GM21529 (cell line): ENCODE data around the gene EPHA4.

ENCODE experiments used
- ATAC-seq: cut with Tn5 transposase; IDR thresholded peaks from one replicate; pipeline ENCODE4 v1.9.1; 2021; ENCODE audit not compliant: unreplicated experiment

EPHA4 gene

GRCh38 chr2:221546505-221547225 lies 25.4 kb downstream of the EPHA4 start:
- ATAC-seq: no peak

DNA sequence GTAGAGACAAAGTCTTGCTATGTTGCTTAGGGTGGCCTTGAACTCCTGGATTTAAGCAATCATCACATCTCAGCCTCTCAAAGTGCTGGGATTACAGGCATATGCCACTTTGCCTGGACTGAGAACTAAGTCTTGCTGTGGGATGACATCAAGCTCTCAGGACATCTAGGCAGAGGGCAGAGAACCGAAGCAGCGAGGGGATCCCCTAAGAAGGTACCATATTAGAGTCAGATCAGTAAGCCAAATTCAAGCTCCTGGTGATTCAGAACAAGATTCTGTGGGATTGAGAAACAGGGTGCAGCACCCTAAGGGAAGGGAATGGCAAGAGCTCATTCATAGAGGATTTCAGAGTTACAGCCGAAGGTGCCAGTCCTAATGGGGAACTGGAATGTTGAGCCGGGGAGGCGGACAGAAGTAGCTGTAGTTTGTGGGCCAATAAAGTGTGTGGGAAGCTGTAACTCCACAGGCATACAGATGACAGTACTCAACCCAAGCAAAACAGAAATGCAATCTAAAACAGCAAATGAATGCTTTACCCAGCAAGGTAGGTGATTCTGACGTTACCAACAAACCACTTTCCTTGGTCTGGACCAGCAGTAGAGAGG lies 30.9 kb downstream of the EPHA4 start:
- ATAC-seq: no peak

DNA sequence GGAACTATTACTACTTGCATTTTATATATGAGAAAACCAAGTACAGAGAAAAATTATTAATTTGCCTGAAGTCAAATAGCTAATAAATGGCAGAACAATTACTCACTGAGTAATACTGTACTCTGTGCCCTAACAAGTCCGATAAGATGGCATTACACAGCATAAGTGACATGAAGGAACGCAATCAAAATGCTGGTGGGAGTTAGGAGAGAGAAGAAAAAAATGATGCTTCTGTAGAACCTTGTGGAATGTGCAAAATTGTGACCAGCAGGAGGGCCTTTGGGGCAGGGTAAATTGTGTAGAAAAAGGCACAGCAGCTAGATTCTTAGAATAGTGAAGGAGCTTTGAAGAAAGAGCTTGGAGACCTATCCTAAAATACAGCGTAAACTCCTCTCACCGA lies 32.9 kb downstream of the EPHA4 start:
- no peak for ATAC-seq

- ATAC-seq: no peak
Observed at GRCh38 chr2:221535824-221536223, 36.3 kb downstream of the EPHA4 start.

GRCh38 chr2:221533299-221533698 lies 38.8 kb downstream of the EPHA4 start:
- ATAC-seq: no peak

GRCh38 chr2:221532641-221533040 lies 39.5 kb downstream of the EPHA4 start:
- ATAC-seq: no peak

GRCh38 chr2:221530653-221531037 lies 41.5 kb downstream of the EPHA4 start:
- ATAC-seq: no peak

GRCh38 chr2:221529943-221530652 lies 42.0 kb downstream of the EPHA4 start:
- no peak for ATAC-seq

GRCh38 chr2:221529177-221529942 lies 42.7 kb downstream of the EPHA4 start:
- no peak for ATAC-seq

GRCh38 chr2:221527776-221528309 lies 44.3 kb downstream of the EPHA4 start:
- no peak for ATAC-seq

GRCh38 chr2:221524158-221524557 lies 47.9 kb downstream of the EPHA4 start:
- no peak for ATAC-seq

DNA sequence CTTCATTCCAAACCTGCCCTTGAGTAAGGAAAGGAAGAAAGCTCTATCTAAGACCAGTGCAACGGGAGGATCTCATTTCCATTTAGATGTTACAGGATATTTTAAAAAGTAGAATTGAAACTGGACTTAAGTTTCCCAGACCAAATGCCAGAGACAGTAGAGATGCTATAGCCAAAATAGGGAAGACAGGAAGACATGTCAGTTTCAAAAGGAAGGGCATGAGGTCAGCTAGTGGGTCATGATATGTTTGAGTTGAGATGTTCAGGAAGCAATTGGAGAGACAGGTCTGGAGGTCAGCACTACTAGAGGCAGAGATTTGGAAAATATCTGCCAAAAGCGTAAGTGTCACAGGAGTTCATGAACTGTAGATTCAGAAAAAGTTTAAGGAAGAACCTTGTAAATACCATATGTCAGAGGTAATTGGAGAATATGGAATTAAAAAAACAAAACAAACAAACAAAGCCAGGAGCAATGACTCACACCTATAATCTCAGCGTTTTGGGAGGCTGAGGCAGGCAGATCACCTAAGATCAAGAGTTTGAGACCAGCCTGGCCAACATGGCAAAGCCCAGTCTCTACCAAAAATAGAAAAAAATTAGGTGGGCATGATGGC lies 50.8 kb downstream of the EPHA4 start:
- ATAC-seq: no peak

GRCh38 chr2:221518935-221519625 lies 53.0 kb downstream of the EPHA4 start:
- no peak for ATAC-seq

- peak; percentile 56 for ATAC-seq
Observed at GRCh38 chr2:221518201-221518934, 53.7 kb downstream of the EPHA4 start.

GRCh38 chr2:221517696-221518151 lies 54.4 kb downstream of the EPHA4 start:
- ATAC-seq: peak; percentile 92

GRCh38 chr2:221517146-221517695 lies 54.9 kb downstream of the EPHA4 start:
- ATAC-seq: no peak

DNA sequence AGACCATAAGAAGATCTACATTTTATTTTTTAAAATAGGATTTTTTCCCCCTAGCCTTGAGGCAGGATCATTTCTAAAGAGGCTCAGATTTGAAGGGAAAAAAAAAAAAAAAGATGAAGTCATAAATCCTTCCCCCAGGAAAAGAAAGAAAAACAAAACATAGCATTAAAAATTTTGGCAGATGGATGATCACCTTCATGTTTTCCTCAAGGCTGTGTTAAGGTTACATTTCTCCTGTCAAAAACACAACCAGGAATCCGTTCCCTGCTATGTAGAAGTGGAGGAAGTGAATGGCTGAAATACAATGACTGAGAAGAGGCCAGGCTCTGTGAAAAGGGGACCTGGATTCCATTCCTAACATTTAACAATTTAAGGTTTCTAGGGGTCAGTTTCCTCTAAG lies 56.2 kb downstream of the EPHA4 start:
- no peak for ATAC-seq

DNA sequence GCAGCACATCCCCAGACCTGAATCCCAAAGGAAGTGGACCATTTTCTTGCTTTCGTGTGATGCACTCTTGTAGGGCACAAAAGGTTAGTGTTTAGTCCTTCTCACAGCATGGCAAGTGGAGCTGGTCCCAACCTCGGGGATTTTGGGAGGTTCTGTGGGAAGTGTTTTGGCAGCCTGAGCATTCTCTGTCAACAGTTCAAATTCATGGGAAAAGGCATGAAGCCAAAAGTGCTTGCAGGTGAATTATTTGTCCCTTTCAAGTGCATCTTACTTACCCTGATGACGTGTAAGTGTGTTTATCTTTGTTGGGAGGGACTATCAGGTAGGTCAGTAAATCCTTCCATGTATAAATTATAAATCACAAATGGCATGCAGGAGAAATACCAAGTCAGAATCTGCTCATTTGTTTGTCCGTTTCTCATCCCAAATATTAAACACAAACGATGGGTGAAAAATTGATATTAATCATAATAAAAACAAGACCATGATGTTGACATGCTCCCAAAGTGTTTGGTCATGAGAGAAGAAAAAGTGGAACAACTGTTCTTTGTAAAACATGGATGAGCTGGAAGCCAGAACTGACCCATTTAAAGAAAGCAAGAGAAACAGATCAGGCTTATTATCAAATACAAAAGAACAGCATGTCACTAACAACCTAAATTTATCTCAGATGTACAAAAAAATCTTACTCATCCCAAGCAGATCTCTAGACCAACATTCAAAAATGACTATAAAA lies 57.6 kb downstream of the EPHA4 start:
- ATAC-seq: no peak
